Daoy (cell line): Measurements from ENCODE around the gene SIRT5. TPM values are rescaled to one million over a fixed set of nuclear protein-coding genes. Genes with fewer than 3 reads are reported as not detected.

ENCODE experiments used
- DNase-seq: peaks from one replicate; pipeline ENCODE4 v3.0.0-alpha.2; 2015; ENCODE audit warnings: low read depth
- total RNA-seq: library from RNA; depleted of rRNA; stranded (reverse); fragments of >200 nt; shearing (Covaris generic); gene quantifications from 2 replicates; pipeline ENCODE4 v1.2.3, GENCODE V29; 2014; rRNA removed

SIRT5 gene
- total RNA-seq, result 12.1 and 12.6 TPM in 2 replicates

DNA sequence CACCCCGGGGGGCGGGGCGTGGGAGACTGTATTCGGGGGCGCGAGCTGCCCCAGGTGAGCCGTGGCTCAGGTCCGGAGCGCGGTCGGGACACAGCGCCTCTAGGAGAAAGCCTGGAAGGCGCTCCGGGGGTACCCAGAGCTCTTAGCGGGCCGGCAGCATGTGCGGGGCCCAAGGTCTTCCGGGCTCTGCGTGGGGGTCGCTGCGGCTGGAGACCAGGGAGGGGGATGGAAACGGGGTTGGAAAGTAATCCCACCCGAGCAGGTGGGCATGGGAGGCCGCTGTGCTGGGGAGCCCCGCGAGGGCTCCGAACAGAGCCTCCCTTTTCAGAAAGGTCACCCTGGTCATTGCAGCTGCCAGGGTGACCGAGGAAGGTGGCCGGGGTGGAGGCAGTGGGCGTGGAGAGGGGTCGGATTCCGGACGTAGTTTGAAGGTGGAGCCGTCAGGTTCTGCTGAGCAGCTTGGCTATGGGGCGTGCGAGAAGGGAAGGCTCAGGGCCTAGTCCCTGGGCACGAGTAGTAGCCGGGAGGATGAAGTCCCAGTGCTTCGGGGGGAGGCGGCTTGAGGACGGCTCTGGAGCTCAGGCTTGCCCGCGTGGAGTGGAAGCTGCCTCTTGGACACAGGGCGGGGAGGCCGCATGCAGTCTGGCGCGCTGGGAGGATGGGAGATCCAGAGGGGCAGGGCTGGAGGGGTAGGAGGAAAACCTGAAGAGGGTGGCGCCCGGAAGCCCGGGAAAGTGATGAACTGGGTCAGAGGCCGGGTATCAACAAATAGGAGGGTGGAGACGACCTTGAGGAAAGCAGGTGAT, at the start of gene SIRT5:
Gene SIRT5, plus strand, starts transcription at position 31 of the 806 bp plus-strand sequence. CDS start 9,510 bp downstream, outside the sequence.
- peak; percentile 90 for DNase-seq

DNA sequence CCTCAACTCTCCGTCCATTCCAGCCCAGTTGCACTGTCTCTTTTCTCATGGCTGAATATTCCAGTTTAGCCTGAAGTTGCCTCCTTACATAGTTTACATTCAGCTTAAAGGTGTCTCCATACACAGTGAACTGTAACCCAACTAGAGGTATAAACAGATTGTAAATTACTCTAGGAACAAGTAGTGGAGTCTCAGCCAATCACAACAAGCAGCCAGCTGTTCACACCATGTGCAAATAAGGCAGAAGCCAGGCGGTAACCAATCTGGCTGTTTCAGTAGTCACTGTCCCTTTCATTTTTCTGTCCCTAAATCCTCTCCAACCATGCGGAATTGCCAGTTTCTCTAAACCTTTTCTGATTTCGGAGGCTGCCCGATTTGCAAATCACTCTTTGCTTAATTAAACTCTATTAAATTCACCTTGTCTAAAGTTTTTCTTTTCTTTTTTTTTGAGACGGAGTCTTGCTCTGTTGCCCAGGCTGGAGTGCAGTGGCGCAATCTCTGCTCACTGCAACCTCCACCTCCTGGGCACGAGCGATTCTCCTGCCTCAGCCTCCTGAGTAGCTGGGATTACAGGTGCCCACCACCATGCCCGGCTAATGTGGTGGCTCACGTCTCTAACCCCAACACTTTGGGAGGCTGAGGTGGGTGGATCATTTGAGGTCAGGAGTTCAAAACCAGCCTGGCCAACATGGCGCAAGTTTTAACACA, 49.4 kb upstream of the SIRT5 start:
- no peak for DNase-seq

DNA sequence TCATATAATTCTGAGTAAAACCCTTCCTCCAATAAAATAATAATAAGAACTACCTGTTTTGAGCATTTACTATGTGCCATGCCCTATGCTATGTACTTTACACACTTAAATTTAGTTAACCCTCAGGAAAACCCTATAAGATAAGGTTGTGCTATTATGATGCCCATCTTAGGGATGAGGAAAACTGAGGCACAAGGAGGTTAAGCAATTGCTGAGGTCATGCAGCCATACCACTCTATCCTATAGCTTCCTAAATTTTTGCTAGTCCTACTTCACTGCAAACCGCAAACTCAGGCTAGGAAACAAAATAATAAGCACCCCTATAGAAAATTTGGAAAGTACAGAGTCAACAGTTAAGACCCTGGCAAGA, 48.1 kb upstream of the SIRT5 start:
- DNase-seq, result no peak

DNA sequence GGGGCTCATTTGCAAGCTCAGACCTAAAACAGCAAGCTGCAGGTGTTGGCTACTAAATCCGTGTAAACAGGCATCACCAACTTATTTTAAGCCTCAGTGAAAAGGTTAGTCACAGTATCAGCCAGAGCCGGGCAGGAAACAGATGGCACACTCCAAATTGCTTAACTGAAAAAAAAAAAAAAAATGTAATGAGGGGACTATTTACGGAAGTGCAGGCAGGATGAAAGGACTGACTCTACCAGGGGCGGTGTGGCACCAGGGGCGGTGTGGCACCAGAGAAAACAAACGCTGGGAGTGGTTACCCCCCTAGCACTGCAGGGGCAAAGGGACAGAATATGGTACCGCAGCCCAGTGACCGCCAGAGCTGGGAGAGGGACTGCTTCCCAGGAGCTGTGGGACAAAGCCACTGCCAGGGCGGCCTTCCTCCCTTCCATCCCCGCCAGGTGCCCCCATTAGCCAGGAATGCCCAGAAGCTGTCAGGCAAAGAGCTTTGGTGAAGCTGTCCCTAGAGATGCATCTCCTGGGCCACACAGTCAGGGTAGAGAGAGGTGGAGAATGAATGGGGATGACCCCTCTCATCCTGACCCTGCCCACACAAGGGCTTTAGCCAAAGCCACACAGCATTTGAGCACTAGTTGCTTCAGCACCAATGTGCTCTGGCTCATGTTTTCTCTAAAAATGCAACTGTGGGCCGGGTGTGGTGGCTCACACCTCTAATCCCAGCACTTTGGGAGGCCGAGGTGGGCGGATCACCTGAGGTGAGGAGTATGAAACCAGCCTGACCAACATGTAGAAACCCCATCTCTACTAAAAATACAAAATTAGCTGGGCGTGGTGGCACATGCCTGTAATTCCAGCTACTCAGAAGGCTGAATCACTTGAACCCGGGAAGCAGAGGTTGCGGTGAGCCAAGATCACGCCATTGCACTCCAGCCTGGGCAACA, 47.4 kb upstream of the SIRT5 start:
- peak; percentile 45 for DNase-seq

DNA sequence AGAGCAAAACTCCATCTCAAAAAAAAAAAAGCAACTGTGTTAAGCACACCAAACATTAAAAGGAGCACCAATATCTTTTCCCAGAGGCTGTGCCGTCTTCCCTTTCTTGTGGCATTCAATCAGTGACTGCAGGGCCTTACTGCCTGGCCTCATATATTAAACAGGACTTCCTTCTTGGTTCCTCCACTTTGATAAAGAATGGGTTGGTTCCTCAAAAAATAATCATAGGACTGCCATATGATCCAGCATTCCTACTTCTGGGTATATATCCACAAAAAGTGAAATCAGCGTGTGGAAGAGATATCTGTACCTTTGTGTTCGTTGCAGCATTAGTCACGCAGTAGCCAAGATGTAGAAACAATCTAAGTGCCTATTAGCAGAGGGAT, 46.7 kb upstream of the SIRT5 start:
- no peak for DNase-seq

DNA sequence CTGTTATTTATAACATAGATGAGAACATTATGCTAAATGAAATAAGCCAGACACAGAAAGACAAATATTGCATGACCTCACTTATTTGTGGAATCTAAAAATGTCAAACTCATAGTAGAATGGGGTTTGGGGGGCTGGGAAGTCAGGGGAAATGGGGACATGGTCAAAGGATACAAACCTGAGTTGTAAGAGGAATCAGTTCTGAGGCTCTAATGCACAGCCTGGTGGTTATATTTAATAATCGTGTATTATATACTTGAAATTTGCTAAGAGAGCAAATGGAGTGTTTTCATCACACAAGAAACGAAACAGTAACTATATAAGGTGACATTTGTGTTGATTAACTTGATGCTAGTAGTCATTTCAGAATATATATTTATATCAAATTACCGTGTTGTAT, 46.2 kb upstream of the SIRT5 start:
- DNase-seq, result no peak

DNA sequence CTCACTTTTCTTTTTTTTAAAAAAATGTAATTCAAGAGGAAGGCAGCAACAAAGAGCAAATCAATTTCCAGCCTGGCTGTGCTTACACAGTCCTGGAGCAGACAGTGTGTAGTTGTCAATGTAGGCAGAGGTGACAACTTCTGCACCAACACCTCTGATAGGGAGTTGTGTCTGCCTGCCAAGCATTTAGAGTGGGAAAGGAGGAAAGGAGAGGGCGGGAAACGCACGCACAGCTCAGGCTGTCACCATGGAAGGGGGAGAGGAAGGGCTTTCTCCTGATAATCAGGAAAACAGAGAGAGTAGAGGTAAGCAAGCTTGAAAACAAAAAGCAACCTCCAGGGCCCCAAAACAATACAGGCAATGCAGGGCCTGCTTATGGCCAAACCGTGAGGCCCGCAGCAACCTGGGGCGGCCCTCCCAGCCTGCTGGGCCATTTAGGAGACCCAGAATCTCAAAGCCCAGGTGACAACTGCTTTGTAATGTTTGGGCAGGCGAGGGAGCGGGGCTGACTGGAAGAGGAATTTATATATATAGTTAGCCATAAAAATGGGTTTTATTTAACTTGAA, 45.5 kb upstream of the SIRT5 start:
- no peak for DNase-seq

DNA sequence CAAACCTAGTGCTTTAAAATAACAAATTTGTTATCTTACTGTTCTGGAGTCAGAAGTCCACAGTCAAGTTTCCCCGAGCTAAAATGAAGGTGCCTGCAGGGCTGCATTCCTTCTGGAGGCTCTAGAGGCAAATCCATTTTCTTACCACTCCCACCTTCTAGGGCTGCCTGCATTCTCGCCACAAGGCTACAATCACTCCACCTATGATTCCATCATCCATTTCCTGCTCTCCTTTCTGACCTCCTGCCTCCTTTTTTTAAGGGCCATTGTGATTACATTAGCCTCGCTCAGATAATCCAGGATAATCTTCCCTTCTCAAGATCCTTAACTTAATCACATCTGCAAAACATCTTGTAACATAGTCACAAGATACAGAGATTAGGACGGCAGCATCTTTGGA, 42.4 kb upstream of the SIRT5 start:
- DNase-seq, result peak; percentile 18

DNA sequence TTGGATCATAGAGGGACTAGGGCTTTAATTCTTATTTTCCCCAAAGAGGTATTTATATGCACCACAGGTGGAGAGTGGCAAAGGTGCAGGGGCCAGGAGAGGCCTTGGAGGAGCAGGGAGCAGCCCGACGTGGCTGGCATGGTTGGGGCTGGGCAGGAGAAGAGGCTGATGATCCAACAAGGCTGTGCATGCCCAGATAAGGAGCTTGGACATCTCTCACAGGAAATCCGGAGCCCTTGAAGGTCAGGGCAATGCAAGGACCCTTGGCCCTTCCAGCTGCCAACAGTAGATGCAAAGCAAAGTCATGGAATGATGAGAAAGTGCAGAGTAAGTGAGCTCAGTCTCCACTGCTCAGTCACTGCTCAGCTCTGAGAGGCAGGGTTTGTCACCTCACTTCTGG, 39.9 kb upstream of the SIRT5 start:
- no peak for DNase-seq

DNA sequence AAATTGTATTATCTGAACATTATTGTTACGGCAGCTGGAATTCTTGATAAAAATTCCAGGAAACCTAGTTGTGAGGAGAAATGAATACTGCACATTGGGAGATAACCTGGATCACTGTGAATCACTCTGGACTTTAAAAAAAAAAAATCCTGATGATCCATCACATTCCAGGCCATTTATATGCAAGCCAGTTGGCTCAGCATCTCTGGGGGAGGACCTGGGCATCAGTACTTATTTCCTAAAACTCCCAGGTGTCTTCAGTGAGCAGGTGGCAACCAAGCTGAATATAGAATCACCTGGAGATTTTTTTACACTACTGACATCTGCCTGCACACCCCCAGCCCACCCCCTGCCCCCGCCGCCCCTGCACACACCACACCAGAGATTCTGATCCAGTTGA, 39.1 kb upstream of the SIRT5 start:
- no peak for DNase-seq

DNA sequence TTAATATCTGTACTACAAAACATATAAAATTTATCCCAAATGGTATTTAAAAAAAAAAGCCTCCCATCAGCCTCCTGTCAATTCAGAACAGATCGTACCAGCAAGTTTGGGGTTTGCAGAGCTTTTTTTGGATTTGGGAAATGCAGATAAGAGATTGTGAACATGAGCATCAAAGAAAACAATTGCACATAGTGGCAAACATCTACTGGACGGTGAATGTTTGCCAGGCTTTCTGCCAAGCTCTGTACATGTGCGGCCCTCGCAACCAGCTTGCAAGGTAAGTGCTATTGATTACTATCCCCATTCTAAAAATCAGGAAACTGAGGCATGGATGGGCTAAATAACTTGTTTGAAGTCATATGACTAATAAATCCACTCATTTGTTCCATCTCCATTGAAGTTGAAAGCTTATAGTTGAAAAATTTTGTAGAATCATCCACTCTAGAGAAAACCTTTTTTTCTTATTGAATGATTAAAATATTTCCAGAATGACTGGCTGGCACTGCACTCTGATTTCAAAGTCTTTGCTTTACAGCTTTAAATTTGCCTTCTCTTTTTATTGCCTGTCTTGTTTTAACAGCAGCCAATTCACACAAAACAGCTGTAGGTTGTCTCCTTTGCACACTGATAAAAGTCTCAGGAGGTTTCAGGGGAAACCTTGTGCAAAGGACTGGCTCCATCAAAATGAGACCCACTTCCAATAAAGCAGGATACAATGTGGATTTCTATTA, 37.4 kb upstream of the SIRT5 start:
- DNase-seq, result no peak

DNA sequence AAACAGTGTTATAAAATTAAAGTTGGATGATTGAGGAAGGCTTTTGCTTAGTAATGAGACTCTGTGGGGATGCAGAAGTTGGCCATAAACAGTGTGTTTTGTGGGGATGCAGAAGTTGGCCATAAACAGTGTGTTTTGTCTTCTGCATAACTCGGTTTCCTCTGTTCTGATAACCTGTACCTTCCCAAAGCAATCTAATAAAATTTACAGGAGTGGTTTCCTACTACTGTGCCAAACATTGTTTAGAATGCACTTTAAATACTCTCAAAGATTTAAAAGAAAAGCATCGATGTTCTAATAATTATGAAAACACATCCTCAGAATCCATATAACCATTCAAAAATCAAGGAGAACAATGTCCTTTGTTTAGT, 36.9 kb upstream of the SIRT5 start:
- DNase-seq, result no peak

DNA sequence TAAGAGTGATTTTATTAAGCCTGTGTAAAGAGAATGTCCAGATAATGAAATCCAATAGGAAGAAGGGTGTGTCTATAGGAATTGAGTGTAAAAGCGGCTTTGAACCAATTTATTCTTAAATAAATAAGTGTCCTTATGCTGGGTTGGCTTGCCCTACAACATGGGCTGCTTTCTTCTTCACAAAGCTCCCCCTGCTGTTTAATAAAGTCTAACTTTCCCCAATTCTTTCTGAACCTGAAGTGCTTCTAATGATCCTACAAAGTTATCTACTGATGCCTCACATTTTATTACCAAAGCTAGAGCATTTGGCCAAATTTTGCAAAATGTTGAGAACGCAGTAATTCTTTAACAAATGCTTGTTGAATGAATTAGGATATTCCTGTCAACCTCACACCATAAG, 36.3 kb upstream of the SIRT5 start:
- DNase-seq, result peak; percentile 34

DNA sequence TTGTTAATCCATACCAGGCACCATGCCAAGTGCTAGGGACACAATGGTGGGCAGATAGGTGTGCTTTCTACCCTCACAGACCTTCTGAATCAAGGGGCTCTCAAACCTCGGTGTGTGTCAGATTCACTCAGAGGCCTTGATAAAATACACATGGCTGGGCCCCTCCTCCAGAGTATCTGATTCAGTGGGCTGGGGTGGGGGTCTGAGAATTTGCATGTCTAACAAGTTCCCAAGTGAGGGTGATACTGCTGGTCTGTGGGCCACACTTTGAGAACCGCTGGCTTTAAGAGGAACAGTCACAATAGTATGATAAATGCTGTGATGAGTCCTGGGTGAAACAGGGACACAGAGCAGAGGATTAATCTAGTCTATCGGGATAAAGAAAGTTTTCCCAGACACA, 35.8 kb upstream of the SIRT5 start:
- DNase-seq, result no peak

DNA sequence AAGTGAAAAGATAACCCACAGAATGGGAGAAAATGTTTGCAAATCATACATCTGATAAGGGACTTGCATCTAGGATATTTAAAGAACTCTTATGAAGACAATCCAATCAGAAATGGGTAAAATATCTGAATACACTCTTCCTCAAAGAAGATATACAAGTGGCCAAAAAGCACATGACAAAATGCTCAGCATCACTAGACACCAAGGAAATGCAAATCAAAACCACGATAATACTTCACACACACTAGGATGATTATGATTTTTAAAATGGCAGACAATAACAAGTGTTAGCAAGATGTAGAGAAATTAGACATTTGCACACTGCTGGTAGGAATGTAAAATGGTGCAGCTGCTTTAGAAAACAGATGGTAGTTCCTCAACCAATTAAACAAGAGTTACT, 34.8 kb upstream of the SIRT5 start:
- DNase-seq, result no peak

DNA sequence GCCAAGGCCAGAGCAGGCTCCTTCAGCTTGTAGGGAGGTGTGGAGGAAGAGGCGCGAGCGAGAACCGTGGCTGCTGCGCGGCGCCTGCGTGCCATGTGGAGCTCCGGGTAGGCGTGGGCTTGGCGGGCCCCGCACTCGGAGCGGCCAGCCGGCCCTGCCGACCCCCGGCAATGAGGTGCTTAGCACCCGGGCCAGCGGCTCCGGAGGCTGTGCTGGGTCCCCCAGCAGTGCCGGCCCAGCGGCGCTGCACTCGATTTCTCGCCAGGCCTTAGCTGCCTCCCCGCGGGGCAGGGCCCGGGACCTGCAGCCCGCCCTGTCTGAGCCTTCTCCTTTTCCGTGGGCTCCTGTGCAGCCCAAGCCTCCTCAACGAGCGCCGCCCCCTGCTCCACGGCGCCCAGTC, 32.9 kb upstream of the SIRT5 start:
- no peak for DNase-seq

DNA sequence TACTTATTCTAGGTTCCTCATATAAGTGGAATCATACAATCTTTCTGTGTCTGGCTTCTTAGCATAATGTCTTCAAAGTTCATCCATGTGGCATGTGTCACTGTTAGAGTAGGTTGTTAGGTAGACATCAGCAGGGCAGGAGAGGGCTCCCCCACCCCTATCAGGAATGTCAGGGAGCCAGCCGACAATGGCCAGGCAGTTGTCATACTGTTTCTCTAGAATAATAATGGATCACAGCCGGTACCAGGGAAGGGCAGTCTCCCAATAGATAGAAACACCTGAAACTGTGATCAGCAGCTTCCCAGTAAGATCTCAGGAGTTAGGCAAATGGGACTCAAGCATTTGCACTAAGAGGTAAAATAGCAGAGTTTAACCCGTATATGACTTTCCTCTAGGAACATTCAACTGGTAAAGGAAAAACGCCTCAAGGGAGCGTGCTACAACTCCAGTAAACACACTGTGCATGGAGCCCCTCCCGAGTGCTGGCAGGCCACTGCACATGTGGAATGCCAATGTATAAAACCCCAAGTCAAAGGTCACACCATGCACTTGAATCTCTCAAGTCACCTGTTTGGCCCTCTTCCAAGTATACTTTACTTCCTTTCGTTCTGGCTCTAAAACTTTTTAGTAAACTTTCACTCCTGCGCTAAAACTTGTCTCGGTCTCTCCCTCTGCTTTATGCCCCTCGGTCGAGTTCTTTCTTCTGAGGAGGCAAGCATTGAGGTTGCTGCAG, 29.8 kb upstream of the SIRT5 start:
- no peak for DNase-seq

DNA sequence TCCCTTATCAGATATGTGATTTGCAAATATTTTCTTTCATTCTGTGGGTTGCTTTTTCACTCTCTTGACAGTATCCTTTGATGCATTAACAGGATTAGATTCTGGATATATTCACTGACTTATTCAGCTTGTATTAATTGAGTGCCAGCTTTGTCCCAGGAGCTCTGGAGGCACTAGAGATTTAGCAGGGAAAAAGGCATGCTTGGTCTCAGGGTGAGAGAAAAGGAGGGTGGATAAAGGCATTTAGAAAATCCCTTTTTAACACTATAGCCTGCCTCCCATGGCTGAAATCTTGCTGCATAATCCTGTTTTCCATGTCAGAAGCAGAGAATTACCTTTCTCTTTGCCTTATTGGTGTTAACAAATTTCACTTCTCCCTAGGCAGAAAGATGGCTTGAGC, 28.5 kb upstream of the SIRT5 start:
- DNase-seq, result no peak

DNA sequence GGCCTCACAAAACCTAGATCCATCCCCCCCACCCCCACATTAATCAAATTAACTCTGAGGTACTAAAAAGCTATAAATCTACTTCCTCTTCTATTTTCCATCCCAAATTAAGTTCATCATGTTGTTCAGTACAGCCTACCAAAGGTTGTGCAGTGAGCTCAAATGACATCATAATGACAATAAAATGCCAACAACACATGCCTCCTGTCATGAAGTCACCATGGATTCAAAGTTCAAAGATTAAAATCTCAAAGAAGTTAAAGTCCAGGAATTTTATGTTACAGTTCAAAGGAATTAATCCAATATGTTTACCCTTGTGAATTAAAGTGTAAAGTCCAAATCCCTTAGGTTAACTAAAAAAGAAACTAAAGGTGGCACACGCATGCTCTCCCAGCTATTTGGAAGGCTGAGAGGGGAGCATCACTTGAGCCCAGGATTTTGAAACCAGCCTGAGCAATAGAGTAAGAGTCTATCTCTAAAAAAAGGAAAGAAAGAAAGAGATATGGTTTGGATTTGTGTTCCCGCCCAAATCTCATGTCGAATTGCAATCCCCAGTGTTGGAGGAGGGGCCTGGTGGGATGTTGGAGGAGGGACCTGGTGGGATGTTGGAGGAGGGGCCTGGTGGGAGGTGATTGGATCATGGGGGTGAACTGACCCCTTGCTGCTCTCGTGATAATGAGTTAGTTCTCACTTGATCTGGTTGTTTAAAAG, 25.7 kb upstream of the SIRT5 start:
- no peak for DNase-seq

DNA sequence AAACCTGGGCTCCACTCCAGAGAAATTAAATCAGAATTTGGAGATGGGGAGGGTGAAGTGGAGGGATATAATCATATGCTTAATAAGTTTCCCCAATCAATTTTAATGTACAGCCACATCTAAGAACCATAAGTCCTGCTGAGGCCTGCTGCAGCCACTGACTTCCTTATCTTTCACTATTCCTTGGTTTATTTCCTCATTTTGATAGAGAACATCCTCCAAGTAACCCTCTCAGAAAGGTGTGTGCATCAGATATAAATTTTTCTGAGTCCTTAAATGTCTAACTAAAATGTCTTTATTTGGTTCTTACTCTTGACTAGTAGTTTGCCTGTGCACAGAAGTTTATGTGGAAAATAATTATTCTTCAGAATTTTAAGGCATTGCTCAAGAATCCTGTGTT, 23.7 kb upstream of the SIRT5 start:
- DNase-seq, result no peak
